Prostate gland (tissue), 2 donors: Measurements from ENCODE around the gene ZNF276.

Experiments
- POLR2A ChIP-seq: fragments of 450-650 bp; IDR thresholded peaks from one replicate; pipeline ENCODE4 v1.6.1; 2016; ENCODE audit warnings: antibody characterized with exemption, mild to moderate bottlenecking
- TF ChIP-seq, protein P1 (sequence below), 4 experiments: fragments of 200-600 bp in 2 of 4; fragments of 450-650 bp in 2 of 4; sonication (generic) in 2 of 4; IDR thresholded peaks; 1 replicate in 3 of 4; 2 replicates in 1 of 4; pipeline ENCODE4 v1.5.1; 2016 to 2019; ENCODE audit warnings: antibody characterized with exemption in 4 of 4, mild to moderate bottlenecking in 2 of 4, moderate library complexity in 2 of 4

DNA sequence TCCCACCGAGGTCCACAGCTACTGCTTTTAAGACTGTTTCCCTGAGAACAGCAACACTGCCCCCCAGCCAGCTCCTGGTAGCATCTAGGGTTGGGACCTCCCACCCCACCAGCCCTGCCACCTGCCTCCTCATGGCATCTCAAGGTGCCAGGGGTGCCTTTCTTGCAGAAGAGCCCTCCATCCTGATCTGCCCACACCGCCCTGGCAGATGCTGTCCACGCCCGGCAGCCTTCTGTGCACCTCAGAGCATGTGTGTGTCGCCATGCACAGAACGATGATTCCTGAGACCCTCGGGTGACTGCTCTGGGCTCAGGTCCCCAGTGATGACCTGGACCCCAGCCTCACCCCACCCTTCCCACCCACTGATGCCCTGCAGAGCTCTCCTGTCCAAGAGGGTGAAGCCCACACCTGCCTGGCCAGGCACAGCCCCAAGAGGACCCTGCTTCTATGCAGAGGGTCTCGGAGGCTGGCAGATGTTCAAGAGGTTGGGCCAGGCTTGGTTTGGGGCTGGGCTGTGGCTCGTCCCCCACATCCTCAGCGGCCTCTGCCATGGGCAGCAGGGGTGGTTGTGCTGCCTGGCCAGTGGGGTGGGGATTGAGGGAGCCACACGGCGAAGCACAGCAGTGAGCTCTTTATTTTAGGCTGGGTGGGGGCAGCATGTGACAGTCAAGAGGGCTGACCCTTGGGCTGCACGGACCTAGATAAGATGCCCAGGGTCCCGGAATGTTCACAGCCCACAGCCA is 14.6 kb upstream of the ZNF276 start:
- TF ChIP-seq POLR2A = no peak
- TF ChIP-seq, protein P1, sequence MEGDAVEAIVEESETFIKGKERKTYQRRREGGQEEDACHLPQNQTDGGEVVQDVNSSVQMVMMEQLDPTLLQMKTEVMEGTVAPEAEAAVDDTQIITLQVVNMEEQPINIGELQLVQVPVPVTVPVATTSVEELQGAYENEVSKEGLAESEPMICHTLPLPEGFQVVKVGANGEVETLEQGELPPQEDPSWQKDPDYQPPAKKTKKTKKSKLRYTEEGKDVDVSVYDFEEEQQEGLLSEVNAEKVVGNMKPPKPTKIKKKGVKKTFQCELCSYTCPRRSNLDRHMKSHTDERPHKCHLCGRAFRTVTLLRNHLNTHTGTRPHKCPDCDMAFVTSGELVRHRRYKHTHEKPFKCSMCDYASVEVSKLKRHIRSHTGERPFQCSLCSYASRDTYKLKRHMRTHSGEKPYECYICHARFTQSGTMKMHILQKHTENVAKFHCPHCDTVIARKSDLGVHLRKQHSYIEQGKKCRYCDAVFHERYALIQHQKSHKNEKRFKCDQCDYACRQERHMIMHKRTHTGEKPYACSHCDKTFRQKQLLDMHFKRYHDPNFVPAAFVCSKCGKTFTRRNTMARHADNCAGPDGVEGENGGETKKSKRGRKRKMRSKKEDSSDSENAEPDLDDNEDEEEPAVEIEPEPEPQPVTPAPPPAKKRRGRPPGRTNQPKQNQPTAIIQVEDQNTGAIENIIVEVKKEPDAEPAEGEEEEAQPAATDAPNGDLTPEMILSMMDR (IDR thresholded peaks at IDR 0.05) = no peak
